ENCODE results near the gene RNF26.

Gene RNF26

DNA sequence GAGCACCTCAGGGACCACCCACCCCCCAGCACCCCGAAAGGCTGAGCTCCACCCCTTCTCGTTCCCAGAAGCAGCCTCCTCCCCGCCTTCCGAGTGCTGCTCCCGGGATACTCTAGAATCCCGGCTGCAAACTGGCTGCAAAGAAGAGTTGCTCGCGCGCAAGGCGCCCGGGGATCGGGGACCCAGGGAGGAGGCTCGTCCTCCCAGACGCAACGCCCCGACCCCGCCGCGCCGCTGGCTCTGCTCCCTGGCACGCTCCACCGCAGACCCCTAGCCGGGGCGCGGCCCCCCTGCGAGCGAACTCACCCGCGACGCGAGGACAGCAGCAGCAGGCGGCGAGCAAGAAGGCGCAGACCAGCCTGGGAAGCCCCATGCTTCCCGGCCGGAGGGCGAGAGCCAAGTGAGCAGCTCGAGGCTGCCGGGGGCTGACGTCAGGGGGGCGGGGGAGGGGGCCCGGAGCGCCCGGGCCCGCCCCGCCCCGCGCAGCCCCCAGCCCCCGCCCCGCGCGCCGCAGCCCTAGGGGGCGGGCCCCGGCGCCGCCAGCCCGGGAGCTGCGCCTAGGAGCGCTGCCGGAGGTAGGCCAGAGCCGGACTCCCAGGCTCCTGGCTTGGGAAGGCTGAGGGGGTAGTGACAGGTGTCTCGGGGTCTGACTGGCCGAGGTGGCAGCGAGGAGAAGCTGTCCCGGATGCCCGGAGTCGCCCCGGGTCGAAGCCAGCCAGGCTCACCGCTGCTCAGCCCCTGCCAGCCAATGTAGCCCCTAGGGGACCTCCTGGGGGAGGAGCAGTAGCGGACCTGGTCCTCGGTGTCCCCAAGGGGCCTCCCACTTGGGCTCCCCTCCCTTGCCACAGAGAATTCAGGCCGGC is 17.4 kb upstream of the RNF26 start, which contains the start of gene MCAM (continued):
- TF ChIP-seq, protein P1, sequence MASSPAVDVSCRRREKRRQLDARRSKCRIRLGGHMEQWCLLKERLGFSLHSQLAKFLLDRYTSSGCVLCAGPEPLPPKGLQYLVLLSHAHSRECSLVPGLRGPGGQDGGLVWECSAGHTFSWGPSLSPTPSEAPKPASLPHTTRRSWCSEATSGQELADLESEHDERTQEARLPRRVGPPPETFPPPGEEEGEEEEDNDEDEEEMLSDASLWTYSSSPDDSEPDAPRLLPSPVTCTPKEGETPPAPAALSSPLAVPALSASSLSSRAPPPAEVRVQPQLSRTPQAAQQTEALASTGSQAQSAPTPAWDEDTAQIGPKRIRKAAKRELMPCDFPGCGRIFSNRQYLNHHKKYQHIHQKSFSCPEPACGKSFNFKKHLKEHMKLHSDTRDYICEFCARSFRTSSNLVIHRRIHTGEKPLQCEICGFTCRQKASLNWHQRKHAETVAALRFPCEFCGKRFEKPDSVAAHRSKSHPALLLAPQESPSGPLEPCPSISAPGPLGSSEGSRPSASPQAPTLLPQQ (tag by site-specific recombination; IDR thresholded peaks at IDR 0.05) = no peak
- no peak for TF ChIP-seq HOXC10 (CRISPR knock-in tag; IDR thresholded peaks at IDR 0.05)
- TF ChIP-seq, protein P2, sequence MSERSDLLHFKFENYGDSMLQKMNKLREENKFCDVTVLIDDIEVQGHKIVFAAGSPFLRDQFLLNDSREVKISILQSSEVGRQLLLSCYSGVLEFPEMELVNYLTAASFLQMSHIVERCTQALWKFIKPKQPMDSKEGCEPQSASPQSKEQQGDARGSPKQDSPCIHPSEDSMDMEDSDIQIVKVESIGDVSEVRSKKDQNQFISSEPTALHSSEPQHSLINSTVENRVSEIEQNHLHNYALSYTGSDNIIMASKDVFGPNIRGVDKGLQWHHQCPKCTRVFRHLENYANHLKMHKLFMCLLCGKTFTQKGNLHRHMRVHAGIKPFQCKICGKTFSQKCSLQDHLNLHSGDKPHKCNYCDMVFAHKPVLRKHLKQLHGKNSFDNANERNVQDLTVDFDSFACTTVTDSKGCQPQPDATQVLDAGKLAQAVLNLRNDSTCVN (tag by site-specific recombination; optimal IDR thresholded peaks at IDR 0.05) = peak; percentile 79
- no peak for TF ChIP-seq ZNF660 (tag by site-specific recombination; IDR thresholded peaks at IDR 0.05)
- TF ChIP-seq BCL11A (tag by site-specific recombination; IDR thresholded peaks at IDR 0.05; ENCODE audit: low read depth) = no peak
- TF ChIP-seq ZNF23 (tag by site-specific recombination; IDR thresholded peaks at IDR 0.05; ENCODE audit: borderline replicate concordance) = no peak
- TF ChIP-seq ZBTB7A (tag by site-specific recombination; IDR thresholded peaks at IDR 0.05; ENCODE audit: low read depth) = no peak
- TF ChIP-seq ZNF302 (tag by site-specific recombination; IDR thresholded peaks at IDR 0.05; ENCODE audit: low read depth) = no peak
- TF ChIP-seq GFI1B (tag by site-specific recombination; IDR thresholded peaks at IDR 0.05) = no peak
- TF ChIP-seq, protein P3, sequence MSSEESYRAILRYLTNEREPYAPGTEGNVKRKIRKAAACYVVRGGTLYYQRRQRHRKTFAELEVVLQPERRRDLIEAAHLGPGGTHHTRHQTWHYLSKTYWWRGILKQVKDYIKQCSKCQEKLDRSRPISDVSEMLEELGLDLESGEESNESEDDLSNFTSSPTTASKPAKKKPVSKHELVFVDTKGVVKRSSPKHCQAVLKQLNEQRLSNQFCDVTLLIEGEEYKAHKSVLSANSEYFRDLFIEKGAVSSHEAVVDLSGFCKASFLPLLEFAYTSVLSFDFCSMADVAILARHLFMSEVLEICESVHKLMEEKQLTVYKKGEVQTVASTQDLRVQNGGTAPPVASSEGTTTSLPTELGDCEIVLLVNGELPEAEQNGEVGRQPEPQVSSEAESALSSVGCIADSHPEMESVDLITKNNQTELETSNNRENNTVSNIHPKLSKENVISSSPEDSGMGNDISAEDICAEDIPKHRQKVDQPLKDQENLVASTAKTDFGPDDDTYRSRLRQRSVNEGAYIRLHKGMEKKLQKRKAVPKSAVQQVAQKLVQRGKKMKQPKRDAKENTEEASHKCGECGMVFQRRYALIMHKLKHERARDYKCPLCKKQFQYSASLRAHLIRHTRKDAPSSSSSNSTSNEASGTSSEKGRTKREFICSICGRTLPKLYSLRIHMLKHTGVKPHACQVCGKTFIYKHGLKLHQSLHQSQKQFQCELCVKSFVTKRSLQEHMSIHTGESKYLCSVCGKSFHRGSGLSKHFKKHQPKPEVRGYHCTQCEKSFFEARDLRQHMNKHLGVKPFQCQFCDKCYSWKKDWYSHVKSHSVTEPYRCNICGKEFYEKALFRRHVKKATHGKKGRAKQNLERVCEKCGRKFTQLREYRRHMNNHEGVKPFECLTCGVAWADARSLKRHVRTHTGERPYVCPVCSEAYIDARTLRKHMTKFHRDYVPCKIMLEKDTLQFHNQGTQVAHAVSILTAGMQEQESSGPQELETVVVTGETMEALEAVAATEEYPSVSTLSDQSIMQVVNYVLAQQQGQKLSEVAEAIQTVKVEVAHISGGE (tag by site-specific recombination; conservative IDR thresholded peaks at IDR 0.05; ENCODE audit: low read depth) = no peak; the same call in none of the 2 replicates
- no peak for TF ChIP-seq BCL11B (tag by site-specific recombination; IDR thresholded peaks at IDR 0.05; ENCODE audit: low read depth)
- TF ChIP-seq ZNF544 (tag by site-specific recombination; IDR thresholded peaks at IDR 0.05) = no peak
- no peak for TF ChIP-seq ZNF19 (tag by site-specific recombination; IDR thresholded peaks at IDR 0.05; ENCODE audit: low read depth)
- TF ChIP-seq ZNF555 (tag by site-specific recombination; conservative IDR thresholded peaks at IDR 0.05) = no peak
- TF ChIP-seq ZBTB8A (tag by site-specific recombination; IDR thresholded peaks at IDR 0.05) = 0 out of 2 replicates have a peak, but pooled peaks have one; percentile 14
- no peak for TF ChIP-seq ZNF404 (tag by site-specific recombination; IDR thresholded peaks at IDR 0.05)
- no peak for TF ChIP-seq ZNF560 (tag by site-specific recombination; IDR thresholded peaks at IDR 0.05; ENCODE audit: borderline replicate concordance)
- no peak for TF ChIP-seq RBAK (tag by site-specific recombination; IDR thresholded peaks at IDR 0.05)
- TF ChIP-seq ZNF416 (tag by site-specific recombination; IDR thresholded peaks at IDR 0.05) = no peak
- TF ChIP-seq, protein P4, sequence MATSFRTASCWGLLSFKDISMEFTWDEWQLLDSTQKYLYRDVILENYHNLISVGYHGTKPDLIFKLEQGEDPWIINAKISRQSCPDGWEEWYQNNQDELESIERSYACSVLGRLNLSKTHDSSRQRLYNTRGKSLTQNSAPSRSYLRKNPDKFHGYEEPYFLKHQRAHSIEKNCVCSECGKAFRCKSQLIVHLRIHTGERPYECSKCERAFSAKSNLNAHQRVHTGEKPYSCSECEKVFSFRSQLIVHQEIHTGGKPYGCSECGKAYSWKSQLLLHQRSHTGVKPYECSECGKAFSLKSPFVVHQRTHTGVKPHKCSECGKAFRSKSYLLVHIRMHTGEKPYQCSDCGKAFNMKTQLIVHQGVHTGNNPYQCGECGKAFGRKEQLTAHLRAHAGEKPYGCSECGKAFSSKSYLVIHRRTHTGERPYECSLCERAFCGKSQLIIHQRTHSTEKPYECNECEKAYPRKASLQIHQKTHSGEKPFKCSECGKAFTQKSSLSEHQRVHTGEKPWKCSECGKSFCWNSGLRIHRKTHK (tag by site-specific recombination; IDR thresholded peaks at IDR 0.05) = no peak
- TF ChIP-seq OVOL3 (tag by site-specific recombination; IDR thresholded peaks at IDR 0.05) = no peak
- no peak for TF ChIP-seq ZNF664 (tag by site-specific recombination; IDR thresholded peaks at IDR 0.05)
- TF ChIP-seq, protein P5, sequence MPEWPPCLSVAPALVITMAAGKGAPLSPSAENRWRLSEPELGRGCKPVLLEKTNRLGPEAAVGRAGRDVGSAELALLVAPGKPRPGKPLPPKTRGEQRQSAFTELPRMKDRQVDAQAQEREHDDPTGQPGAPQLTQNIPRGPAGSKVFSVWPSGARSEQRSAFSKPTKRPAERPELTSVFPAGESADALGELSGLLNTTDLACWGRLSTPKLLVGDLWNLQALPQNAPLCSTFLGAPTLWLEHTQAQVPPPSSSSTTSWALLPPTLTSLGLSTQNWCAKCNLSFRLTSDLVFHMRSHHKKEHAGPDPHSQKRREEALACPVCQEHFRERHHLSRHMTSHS (tag by site-specific recombination; IDR thresholded peaks at IDR 0.05) = no peak
- no peak for TF ChIP-seq ZNF514 (tag by site-specific recombination; IDR thresholded peaks at IDR 0.05)
- TF ChIP-seq GLI4 (tag by site-specific recombination; IDR thresholded peaks at IDR 0.05) = no peak
- TF ChIP-seq ZNF549 (tag by site-specific recombination; IDR thresholded peaks at IDR 0.05) = no peak
- no peak for TF ChIP-seq ZNF350 (tag by site-specific recombination; IDR thresholded peaks at IDR 0.05)
- no peak for TF ChIP-seq ZNF785 (tag by site-specific recombination; IDR thresholded peaks at IDR 0.05)
- peak; percentile 31; the same call in 1 of the 2 replicates for TF ChIP-seq ZBTB48 (tag by site-specific recombination; IDR thresholded peaks at IDR 0.05)
- TF ChIP-seq, protein P6, sequence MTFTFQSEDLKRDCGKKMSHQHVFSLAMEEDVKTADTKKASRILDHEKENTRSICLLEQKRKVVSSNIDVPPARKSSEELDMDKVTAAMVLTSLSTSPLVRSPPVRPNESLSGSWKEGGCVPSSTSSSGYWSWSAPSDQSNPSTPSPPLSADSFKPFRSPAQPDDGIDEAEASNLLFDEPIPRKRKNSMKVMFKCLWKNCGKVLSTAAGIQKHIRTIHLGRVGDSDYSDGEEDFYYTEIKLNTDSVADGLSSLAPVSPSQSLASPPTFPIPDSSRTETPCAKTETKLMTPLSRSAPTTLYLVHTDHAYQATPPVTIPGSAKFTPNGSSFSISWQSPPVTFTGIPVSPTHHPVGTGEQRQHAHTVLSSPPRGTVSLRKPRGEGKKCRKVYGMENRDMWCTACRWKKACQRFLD (tag by site-specific recombination; IDR thresholded peaks at IDR 0.05) = no peak
- TF ChIP-seq ZNF677 (tag by site-specific recombination; IDR thresholded peaks at IDR 0.05) = no peak

All from HEK293 (cell line).